ENCODE data around the gene TMEM89. TPM values are rescaled to one million over a fixed set of nuclear protein-coding genes. Genes with fewer than 3 reads are reported as not detected.

The TMEM89 gene
- total RNA-seq, 1 experiment from 2014 or later = not detected

DNA sequence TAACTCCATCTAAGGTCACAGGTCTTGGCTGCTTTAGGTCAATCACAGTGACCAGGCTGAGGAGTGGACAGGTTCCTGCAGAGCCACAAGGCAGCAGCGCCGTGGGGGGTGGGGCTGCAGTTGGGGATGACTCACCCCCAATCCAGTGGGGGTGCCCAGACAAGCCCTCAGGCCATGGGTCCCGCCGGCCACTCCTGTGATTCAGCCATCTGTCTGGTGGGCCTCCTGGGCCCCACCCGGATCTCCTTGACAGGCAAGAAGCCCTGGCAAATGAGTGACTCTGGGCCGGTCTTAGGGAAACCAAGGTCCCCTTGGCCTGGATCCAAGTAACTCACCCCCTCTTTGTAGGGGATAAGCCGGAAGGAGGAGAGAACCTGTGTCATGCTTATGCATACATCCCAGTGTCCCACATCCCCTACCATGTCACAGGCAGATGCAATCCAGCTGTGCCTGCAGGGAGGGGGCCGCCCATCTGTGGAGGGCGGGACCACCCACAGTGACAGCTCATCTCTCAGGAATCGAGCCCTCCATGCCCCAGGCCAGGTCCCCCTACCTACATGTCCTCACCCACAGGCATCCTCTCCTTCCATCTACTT lies 25.9 kb downstream of the TMEM89 start:
- no peak for TF ChIP-seq TCF7L2 (IDR thresholded peaks at IDR 0.05; ENCODE audit: low read depth, low read length)
- TF ChIP-seq, protein P1, sequence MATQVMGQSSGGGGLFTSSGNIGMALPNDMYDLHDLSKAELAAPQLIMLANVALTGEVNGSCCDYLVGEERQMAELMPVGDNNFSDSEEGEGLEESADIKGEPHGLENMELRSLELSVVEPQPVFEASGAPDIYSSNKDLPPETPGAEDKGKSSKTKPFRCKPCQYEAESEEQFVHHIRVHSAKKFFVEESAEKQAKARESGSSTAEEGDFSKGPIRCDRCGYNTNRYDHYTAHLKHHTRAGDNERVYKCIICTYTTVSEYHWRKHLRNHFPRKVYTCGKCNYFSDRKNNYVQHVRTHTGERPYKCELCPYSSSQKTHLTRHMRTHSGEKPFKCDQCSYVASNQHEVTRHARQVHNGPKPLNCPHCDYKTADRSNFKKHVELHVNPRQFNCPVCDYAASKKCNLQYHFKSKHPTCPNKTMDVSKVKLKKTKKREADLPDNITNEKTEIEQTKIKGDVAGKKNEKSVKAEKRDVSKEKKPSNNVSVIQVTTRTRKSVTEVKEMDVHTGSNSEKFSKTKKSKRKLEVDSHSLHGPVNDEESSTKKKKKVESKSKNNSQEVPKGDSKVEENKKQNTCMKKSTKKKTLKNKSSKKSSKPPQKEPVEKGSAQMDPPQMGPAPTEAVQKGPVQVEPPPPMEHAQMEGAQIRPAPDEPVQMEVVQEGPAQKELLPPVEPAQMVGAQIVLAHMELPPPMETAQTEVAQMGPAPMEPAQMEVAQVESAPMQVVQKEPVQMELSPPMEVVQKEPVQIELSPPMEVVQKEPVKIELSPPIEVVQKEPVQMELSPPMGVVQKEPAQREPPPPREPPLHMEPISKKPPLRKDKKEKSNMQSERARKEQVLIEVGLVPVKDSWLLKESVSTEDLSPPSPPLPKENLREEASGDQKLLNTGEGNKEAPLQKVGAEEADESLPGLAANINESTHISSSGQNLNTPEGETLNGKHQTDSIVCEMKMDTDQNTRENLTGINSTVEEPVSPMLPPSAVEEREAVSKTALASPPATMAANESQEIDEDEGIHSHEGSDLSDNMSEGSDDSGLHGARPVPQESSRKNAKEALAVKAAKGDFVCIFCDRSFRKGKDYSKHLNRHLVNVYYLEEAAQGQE (IDR thresholded peaks at IDR 0.05; ENCODE audit: insufficient read depth in 1 of 2, low read depth in 2 of 2, low read length in 1 of 2) = no peak
- no peak for TF ChIP-seq POLR2AphosphoS5 (IDR thresholded peaks at IDR 0.05; ENCODE audit: low read depth, low read length)
- TF ChIP-seq, protein P2, sequence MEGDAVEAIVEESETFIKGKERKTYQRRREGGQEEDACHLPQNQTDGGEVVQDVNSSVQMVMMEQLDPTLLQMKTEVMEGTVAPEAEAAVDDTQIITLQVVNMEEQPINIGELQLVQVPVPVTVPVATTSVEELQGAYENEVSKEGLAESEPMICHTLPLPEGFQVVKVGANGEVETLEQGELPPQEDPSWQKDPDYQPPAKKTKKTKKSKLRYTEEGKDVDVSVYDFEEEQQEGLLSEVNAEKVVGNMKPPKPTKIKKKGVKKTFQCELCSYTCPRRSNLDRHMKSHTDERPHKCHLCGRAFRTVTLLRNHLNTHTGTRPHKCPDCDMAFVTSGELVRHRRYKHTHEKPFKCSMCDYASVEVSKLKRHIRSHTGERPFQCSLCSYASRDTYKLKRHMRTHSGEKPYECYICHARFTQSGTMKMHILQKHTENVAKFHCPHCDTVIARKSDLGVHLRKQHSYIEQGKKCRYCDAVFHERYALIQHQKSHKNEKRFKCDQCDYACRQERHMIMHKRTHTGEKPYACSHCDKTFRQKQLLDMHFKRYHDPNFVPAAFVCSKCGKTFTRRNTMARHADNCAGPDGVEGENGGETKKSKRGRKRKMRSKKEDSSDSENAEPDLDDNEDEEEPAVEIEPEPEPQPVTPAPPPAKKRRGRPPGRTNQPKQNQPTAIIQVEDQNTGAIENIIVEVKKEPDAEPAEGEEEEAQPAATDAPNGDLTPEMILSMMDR (IDR thresholded peaks at IDR 0.05) = no peak
- no peak for TF ChIP-seq SIN3A (IDR thresholded peaks at IDR 0.05; ENCODE audit: borderline replicate concordance, insufficient read depth, low read depth, low read length)
- H3K36me3 ChIP-seq (ENCODE audit: control insufficient read depth, insufficient read depth, low read length) = no peaks in the 10 kb centered on the region
- no TSS peak for BruUV-seq (replicated peaks)
- in situ Hi-C loops (cut with HindIII; ENCODE audit: low pct_unique_long_range_greater_than_20kb, low sequenced_read_pairs) = no loop called here
- H3K4me3 ChIP-seq (ENCODE audit: low read depth in 2 of 2, low read length in 2 of 2) = peak overlapping the region in 1 of 2 experiments; percentile 43; a peak in 2 of 4 replicates
- intact Hi-C loops (cut with micrococcal nuclease; ENCODE audit: unreplicated experiment) = no loop called here
- POLR2A ChIA-PET = no interaction called here
- peak; percentile 57 for ATAC-seq
- CTCF ChIA-PET = no interaction called here
- no peaks in the 10 kb centered on the region for H3K9me3 ChIP-seq (ENCODE audit: control insufficient read depth, insufficient read depth, low read depth, low read length)
- H3K27ac ChIP-seq (ENCODE audit: low read length) = peak overlapping the region; percentile 54
- no peaks in the 10 kb centered on the region for H3K27me3 ChIP-seq (ENCODE audit: control insufficient read depth, insufficient read depth, low read length)
- peaks cover 34% of the 10 kb centered on the region for H3K4me1 ChIP-seq (ENCODE audit: control insufficient read depth, insufficient read depth, low read length)
- no peak for DNase-seq (ENCODE audit: low read depth, low spot score)

DNA sequence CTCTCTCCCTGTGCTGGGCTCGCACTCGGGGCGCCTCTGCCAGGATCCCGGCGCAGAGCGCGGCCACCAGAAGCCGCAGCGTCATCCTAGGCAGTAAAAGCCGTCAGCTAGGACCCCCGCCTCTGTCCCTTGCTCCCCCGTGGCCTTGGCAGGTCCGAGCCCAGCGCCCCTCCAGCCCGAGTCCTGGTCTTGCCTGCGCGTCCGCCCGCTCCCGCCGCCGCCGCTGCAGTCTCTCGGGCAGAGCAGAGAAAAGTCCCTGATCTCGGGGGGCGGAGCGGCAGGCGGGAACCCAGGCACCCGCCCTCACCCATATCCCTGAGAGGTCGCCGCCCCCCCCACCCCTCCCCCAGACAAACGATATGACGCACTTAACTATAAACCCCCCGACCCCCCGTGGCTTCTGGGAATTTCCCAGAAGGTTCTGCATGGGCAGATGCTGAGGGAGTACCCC lies 26.5 kb downstream of the TMEM89 start, which contains the start of gene COL7A1:
Gene COL7A1 (minus strand): TSS at position 255 of the 451 bp plus-strand sequence. CDS start 170 bp downstream, at position 85.
- Histone ChIP-seq H3K27me3 (ENCODE audit: control insufficient read depth, insufficient read depth, low read length) (no peaks in the 10 kb centered on the region), H3K36me3 (ENCODE audit: control insufficient read depth, insufficient read depth, low read length) (no peaks in the 10 kb centered on the region), H3K4me3 (ENCODE audit: low read depth in 2 of 2, low read length in 2 of 2) (peak within 1 kb of the TSS; percentile 32 to 43), H3K4me1 (ENCODE audit: control insufficient read depth, insufficient read depth, low read length) (peaks cover 34% of the 10 kb centered on the region), H3K27ac (ENCODE audit: low read length) (peak within 1 kb of the TSS; percentile 57), H3K9me3 (ENCODE audit: control insufficient read depth, insufficient read depth, low read depth, low read length) (no peaks in the 10 kb centered on the region)
- no peak for DNase-seq (ENCODE audit: low read depth, low spot score)
- ChIA-PET POLR2A (no interaction called here), CTCF (no interaction called here)
- intact Hi-C loops (cut with micrococcal nuclease; ENCODE audit: unreplicated experiment) (no loop called here), in situ Hi-C loops (cut with HindIII; ENCODE audit: low pct_unique_long_range_greater_than_20kb, low sequenced_read_pairs) (no loop called here)
- TF ChIP-seq SIN3A (IDR thresholded peaks at IDR 0.05; ENCODE audit: borderline replicate concordance, insufficient read depth, low read depth, low read length) (no peak), TCF7L2 (IDR thresholded peaks at IDR 0.05; ENCODE audit: low read depth, low read length) (no peak), POLR2AphosphoS5 (IDR thresholded peaks at IDR 0.05; ENCODE audit: low read depth, low read length) (no peak; the same call in 1 of the 2 replicates)
- TF ChIP-seq, protein P1 (IDR thresholded peaks at IDR 0.05; ENCODE audit: insufficient read depth in 1 of 2, low read depth in 2 of 2, low read length in 1 of 2) = no peak
- TF ChIP-seq, protein P2 (IDR thresholded peaks at IDR 0.05) = no peak
- ATAC-seq = peak; percentile 35
- BruUV-seq (replicated peaks) = no TSS peak

Measured in Panc1 (cell line).